Measurements from ENCODE around the gene MACROD2. TPM values are rescaled to one million over a fixed set of nuclear protein-coding genes. Genes with fewer than 3 reads are reported as not detected.

The MACROD2 gene
- total and polyA plus RNA-seq, 2 of the 4 experiments (the other 2 are of a cell fraction) = not detected

DNA sequence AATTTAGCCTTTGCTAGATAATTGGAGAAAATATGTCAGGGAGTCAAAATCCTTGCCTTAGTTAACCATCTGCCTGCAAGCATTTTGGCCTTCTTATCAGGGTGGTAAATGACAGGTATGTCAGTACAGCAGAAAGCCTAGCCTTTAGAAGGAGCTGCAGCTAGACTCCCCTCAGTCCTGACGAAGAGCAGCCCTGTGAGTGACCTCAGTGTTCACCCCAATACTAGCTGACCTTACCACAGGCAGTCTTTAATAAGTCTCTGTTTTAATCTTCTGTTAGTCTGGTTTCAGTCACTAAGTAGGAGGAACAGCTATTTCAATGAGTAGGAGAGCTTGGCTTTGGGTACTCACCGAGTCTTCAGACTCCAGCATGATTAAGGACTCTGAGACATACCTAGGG, 682.1 kb downstream of the MACROD2 start:
- H2BK120ac ChIP-seq (ENCODE audit: low read depth, low read length) = no peak overlapping the region
- no peaks in the 10 kb centered on the region for H3K36me3 ChIP-seq (ENCODE audit: control insufficient read depth, insufficient read depth, low read length)
- no peak overlapping the region for H3K27ac ChIP-seq (ENCODE audit: insufficient read depth, low read length)
- no peak for DNase-seq
- no peak overlapping the region for H2AFZ ChIP-seq (replicated peaks; ENCODE audit: low read length, poor library complexity)
- no peak overlapping the region for H2BK15ac ChIP-seq (ENCODE audit: low read depth, low read length)
- no peaks in the 10 kb centered on the region for H3K9me3 ChIP-seq (ENCODE audit: control insufficient read depth, insufficient read depth, low read length)
- H3K27me3 ChIP-seq (ENCODE audit: control insufficient read depth, insufficient read depth, low read length) = no peaks in the 10 kb centered on the region
- no peaks in the 10 kb centered on the region for H3K4me1 ChIP-seq (ENCODE audit: control insufficient read depth, insufficient read depth, low read length)
- H3K23ac ChIP-seq (ENCODE audit: low read depth, low read length) = no peak overlapping the region
- H3K4me2 ChIP-seq (ENCODE audit: low read depth, low read length) = no peak overlapping the region
- intact Hi-C loops (cut with micrococcal nuclease) = no loop called here
- dilution Hi-C loops (cut with HindIII; ENCODE audit: low sequenced_read_pairs, unreplicated experiment) = no loop called here
- H3K14ac ChIP-seq (replicated peaks; ENCODE audit: low read depth, low read length) = no peak overlapping the region
- ChIA-PET CTCF (no interaction called here), POLR2A (ENCODE audit: unreplicated experiment) (no interaction called here)
- no CpG with 5 or more reads among the region's 2 CpGs for WGBS, 2 experiments (ENCODE audit: extremely low coverage in 2 of 2, insufficient read length in 1 of 2)
- H3K79me1 ChIP-seq (ENCODE audit: low read depth in 1 of 2, low read length in 2 of 2) = no peaks in the 10 kb centered on the region
- no peaks in the 10 kb centered on the region for H3K9me1 ChIP-seq (ENCODE audit: insufficient read depth, low read length)
- no peak overlapping the region for H2AK9ac ChIP-seq (replicated peaks; ENCODE audit: low read depth, low read length, poor library complexity)
- no peak overlapping the region for H4K91ac ChIP-seq (ENCODE audit: insufficient read depth, low read depth, low read length)
- H3K4ac ChIP-seq (ENCODE audit: low read depth, low read length) = no peak overlapping the region
- no peak overlapping the region for H4K5ac ChIP-seq (ENCODE audit: low read depth, low read length)
- in situ Hi-C loops (cut with MboI; ENCODE audit: low sequenced_read_pairs) = no loop called here
- H3K18ac ChIP-seq (ENCODE audit: low read depth, low read length) = no peak overlapping the region
- no peak overlapping the region for H3K9ac ChIP-seq (ENCODE audit: low read depth, low read length)
- H2BK20ac ChIP-seq (ENCODE audit: low read depth, low read length) = no peak overlapping the region
- no peak overlapping the region for H4K8ac ChIP-seq (ENCODE audit: low read depth in 2 of 2, low read length in 2 of 2)
- no peak for TF ChIP-seq SMC3 (IDR thresholded peaks at IDR 0.05; ENCODE audit: low read depth, low read length)
- no peak for TF ChIP-seq NFE2L2 (IDR thresholded peaks at IDR 0.05; ENCODE audit: low read depth, low read length)
- TF ChIP-seq MAFK (IDR thresholded peaks at IDR 0.05; ENCODE audit: low read depth, low read length) = no peak
- TF ChIP-seq, protein P1, sequence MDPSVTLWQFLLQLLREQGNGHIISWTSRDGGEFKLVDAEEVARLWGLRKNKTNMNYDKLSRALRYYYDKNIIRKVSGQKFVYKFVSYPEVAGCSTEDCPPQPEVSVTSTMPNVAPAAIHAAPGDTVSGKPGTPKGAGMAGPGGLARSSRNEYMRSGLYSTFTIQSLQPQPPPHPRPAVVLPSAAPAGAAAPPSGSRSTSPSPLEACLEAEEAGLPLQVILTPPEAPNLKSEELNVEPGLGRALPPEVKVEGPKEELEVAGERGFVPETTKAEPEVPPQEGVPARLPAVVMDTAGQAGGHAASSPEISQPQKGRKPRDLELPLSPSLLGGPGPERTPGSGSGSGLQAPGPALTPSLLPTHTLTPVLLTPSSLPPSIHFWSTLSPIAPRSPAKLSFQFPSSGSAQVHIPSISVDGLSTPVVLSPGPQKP (IDR thresholded peaks at IDR 0.05; ENCODE audit: borderline replicate concordance, low read depth, low read length) = no peak
- TF ChIP-seq, protein P2, sequence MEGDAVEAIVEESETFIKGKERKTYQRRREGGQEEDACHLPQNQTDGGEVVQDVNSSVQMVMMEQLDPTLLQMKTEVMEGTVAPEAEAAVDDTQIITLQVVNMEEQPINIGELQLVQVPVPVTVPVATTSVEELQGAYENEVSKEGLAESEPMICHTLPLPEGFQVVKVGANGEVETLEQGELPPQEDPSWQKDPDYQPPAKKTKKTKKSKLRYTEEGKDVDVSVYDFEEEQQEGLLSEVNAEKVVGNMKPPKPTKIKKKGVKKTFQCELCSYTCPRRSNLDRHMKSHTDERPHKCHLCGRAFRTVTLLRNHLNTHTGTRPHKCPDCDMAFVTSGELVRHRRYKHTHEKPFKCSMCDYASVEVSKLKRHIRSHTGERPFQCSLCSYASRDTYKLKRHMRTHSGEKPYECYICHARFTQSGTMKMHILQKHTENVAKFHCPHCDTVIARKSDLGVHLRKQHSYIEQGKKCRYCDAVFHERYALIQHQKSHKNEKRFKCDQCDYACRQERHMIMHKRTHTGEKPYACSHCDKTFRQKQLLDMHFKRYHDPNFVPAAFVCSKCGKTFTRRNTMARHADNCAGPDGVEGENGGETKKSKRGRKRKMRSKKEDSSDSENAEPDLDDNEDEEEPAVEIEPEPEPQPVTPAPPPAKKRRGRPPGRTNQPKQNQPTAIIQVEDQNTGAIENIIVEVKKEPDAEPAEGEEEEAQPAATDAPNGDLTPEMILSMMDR (conservative IDR thresholded peaks at IDR 0.05; ENCODE audit: low read depth, low read length) = no peak
- no peak for TF ChIP-seq FOS (IDR thresholded peaks at IDR 0.05; ENCODE audit: low read depth, low read length)
- TF ChIP-seq USF2 (IDR thresholded peaks at IDR 0.05; ENCODE audit: low read depth, low read length) = no peak
- TF ChIP-seq BHLHE40 (IDR thresholded peaks at IDR 0.05; ENCODE audit: low read depth, low read length) = no peak
- TF ChIP-seq MXI1 (IDR thresholded peaks at IDR 0.05; ENCODE audit: borderline replicate concordance, low read depth, low read length) = no peak
- no peak for TF ChIP-seq RAD21 (IDR thresholded peaks at IDR 0.05; ENCODE audit: low read length)
- no peak for TF ChIP-seq CHD1 (IDR thresholded peaks at IDR 0.05; ENCODE audit: low read depth, low read length)
- TF ChIP-seq CEBPB (IDR thresholded peaks at IDR 0.05; ENCODE audit: low read depth, low read length) = no peak
- TF ChIP-seq MAZ (IDR thresholded peaks at IDR 0.05; ENCODE audit: borderline replicate concordance, low read depth, low read length) = no peak
- no peak for TF ChIP-seq RFX5 (IDR thresholded peaks at IDR 0.05; ENCODE audit: low read depth, low read length)
- no peak for TF ChIP-seq POLR2A (IDR thresholded peaks at IDR 0.05; ENCODE audit: low read depth, low read length)
- H4K20me1 ChIP-seq (ENCODE audit: insufficient read depth, low read length) = no peaks in the 10 kb centered on the region
- no peak overlapping the region for H2BK5ac ChIP-seq (ENCODE audit: low read depth, low read length, poor library complexity, severe bottlenecking)
- H2AK5ac ChIP-seq (ENCODE audit: low read depth, low read length) = no peak overlapping the region
- no peak overlapping the region for H3K4me3 ChIP-seq (ENCODE audit: insufficient read depth, low read depth, low read length)
- no peak overlapping the region for H3K56ac ChIP-seq (ENCODE audit: extremely low read depth, insufficient read depth, low read length)
- ATAC-seq (ENCODE audit: low read depth) = no peak
- BruUV-seq (replicated peaks) = no TSS peak

All from IMR-90 (cell line).